Pulmonary artery endothelial cell (primary cell): ENCODE data around the gene TMEM232. TPM values are rescaled to one million over a fixed set of nuclear protein-coding genes. Genes with fewer than 3 reads are reported as not detected.

ENCODE experiments used
- DNase-seq: peaks from one replicate; pipeline ENCODE4 v3.0.0-alpha.2; 2011; ENCODE audit warnings: low read depth, low spot score
- total RNA-seq: library from RNA; depleted of rRNA; stranded (reverse); fragments of >200 nt; gene quantifications from 2 replicates; pipeline ENCODE4 v1.2.3, GENCODE V29; 2014

The TMEM232 gene
- total RNA-seq, 1 donor from 2014 or later = 0.46 TPM

DNA sequence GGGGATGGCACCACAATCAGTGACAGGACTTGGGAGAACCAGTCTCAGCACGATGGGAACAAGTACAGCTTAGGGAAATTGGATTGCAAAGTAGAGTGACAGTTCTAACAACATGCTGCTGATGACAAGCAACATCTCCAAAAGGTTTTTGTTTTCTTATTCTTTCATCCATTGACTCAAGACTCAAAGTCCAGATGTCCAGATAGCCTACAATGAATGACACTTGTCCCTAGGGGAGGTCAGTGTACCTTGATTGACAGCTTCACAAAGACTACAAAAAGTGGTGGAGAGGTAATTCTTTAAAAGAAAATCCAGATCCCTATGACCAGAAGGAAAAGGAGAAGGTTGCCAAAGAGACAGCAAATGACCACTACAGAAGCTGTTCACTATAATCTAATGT is 323.9 kb downstream of the TMEM232 start:
- DNase-seq = no peak

DNA sequence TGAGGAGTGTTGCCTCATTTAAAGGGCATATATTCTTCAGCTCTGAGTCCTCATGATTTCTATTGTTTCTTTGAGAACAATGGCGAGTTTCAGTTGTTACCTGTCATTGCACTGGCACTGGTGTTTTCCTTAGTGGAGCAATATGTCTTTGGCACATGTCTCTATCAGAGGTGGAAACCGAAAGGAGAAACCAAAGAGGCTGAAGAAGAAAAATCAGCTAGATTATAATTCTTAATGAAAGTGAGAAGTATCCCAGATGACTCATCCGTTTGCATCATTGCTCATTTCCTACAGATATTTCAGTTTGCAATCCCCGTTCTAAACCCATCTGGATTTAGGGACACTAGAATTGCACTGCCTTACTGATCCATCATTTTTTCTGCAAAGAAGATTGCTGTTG is 324.6 kb downstream of the TMEM232 start:
- no peak for DNase-seq

DNA sequence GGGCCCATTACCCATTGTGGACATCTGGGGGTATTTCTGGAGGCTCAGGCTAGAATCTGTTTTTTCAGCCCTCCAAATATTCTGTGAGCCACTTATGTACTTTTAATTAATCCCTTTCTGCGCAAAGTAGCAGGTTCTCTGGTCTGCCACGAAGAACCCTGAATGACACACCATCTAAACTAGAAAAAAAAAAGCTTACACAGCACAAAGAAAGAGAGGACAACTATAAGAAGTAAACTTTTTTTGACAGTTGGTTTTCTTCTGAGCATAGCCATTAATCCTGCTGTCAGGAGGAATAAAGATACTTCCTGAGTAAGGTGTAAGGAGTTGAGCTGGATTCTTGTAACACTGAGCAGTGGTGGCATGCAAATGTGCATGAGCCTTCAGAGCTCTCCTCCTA is 327.5 kb downstream of the TMEM232 start:
- DNase-seq = no peak

DNA sequence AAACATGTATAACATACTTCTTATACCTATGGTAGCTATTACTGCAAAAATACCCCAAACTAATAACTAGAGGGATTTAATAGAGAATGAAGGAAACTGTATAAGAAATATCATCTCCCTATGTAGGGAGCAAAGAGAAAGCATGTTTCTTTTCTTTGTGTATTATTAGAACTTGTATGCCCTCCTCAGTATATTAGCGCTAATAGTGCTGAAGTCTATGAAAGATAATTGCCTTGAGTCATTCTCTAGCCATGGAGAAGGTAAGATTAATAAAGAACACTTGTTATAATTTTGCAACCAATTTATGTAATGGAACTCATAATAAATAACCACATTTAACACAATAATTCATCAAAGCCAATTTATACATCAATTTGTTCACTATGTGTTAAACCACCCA is 329.2 kb downstream of the TMEM232 start:
- DNase-seq = no peak

DNA sequence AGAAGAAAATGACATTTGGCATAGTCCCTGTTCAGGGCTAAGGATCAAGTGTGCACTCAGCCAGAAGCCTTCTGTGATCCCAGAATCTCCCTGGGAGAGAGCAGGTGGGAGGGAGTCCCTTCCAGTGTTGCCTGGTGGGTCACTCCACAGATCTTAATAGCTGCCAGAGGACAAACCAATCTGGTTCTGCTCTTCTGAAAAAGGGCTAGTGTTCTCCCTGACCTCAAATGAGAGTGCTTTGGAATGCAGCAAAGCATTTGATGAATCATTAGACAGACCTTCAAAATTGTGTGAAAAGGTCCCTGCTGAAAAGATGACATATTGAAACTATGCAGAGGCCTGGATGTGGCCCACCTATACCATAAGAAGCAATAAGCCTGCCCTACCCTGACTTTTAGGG is 339.7 kb downstream of the TMEM232 start:
- no peak for DNase-seq

DNA sequence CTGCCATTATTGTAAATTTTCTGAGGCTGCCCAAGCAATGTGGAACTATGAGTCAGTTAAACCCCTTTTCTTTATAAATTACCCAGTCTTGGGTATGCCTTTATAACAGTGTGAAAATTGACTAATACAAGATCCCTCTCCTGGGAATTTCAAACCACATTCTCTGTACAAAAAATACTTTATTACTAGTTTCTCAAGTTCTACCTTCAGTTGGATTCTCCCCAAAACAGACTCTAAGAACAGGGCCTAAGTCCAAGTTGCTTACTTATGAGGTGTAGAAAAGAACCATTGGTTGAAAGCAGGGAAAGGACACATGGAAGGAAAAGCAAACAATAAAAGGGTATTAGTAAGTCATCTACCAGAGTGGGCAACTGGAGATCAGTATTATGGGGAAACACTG is 343.2 kb downstream of the TMEM232 start:
- DNase-seq = no peak

DNA sequence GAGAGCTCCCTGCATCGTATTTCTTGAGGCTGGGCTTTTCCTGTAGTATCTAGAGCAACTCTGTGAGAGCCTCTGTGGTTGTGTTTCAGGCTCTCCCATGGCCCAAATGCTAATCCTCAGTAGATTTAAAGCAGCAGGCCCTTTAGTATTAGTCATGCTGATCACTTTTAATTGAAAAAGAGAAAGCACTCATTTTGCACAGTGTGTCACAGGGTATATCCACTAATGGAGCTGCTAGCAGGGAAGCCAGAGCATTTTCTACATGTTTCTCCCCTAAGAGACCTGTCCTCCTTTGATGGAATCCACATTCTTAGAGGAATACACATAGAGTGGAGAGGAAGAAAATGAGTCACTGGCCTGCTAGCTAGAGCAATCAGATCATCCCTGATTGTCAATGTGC is 348.5 kb downstream of the TMEM232 start:
- no peak for DNase-seq

DNA sequence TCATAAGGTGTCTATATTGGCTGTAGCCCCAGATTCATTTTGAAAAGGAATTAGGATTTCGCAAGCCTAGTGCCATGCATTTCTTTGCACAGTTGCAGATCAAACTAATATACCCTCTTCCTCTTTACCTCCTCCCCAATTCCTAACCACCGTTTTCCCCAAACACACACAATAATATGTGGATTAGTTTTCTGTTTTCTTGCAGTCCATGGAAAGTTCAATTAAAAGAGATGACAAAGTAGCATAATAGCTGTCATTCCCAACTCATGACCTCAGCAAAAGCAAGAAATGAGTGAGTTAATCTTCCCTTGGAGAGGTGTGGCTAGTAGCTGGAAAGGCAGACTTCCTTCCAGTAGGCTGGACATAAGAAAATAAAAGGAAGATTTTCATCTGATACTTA is 349.1 kb downstream of the TMEM232 start:
- no peak for DNase-seq

DNA sequence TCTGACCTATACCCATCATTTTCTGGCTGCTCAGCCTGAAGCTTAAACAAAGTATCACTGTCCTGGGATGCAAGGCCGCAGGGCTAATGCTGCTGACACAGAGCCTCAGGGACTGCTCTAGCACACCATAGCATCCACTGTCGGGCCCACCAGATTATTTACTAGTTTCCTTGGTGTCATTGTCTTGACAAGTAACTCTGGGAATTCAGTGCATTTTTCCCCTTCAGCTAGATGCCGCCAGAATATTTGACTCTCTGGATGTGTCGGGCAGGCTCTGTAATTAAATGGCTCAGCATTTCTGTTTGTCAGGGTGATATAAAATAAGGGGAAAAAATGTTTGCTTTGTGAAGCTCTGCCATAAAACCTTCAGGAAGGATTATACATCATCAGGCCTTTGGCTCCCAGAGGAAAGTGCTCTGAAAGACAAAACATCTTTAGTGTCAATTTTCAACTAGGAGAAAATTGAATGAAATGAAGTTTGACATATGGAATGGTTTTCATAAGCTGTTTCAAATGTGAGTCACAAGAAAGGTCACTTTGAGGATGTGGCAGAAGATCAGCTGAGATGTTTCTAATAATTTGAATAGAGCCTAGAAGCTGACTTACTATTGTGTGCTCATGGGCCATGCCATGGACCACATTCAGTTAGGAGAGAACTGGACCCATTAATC is 350.1 kb downstream of the TMEM232 start:
- no peak for DNase-seq

DNA sequence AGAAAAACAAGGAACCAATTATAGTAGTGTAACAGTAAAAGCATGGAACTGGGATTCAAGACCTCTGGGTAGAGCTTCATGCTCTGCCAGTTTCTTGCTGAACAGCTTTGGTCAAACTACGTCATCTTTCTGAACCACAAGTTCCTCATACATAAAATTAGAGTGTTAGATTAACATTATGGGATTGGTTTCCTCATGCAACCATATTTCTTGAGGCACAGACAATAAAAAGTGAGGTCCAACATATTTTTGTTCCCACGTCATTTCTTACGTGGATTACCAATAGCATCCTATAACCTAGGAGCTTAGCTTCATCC is 354.8 kb downstream of the TMEM232 start:
- DNase-seq = no peak

DNA sequence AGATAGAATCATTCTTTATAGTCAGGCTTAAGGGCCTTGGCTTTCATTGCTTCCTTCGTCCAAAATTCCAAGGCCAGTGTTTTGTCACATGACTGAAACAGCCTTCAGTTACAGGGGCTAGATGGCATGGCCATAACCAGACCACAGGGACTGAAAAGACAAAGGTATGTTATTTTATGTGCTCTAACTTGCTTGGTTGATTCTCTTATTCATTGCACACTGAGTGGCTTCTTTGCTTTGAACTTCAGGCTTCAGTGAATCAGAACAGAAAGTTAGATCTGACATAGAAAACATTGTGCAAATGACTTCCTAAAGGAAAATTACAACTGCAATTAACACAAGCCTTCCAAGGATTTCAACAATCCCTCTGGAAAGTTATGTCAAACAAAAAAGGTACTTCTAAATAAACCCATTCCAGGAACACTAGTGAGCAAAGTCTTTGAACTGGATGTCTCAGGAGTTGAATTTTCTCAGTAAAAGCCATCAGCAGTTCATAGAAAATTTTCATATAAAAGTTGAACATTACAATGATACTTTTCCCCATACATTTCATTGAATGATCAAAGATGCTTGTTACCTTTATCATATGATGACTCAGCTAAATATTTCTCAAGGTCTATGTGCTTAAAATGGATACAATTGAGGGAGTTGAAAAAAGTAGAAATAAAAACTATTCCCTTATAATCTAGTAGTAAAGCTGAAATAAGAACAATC is 355.3 kb downstream of the TMEM232 start:
- no peak for DNase-seq

Other genes starting within 250 kb of the TMEM232 start
- 69.1 and 76.7 TPM in 2 replicates for gene SLC25A46, start 12.3 kb upstream of the TMEM232 start, total RNA-seq